Duodenal mucosa (tissue), 2 donors: ENCODE measurements around the gene ELAC2.

ENCODE experiments used
- H3K27ac ChIP-seq: one replicate; pipeline ENCODE4 v1.7.0; 2013; ENCODE audit warnings: low read depth, low read length
- H3K27me3 ChIP-seq, 2 donors: one replicate each; pipeline ENCODE4 v1.7.0; 2013; ENCODE audit warnings: low read length in 2 of 2, control low read depth in 1 of 2; ENCODE audit not compliant: insufficient read depth in 2 of 2, control insufficient read depth in 1 of 2
- H3K36me3 ChIP-seq, 2 donors: one replicate each; pipeline ENCODE4 v1.7.0; 2013; ENCODE audit warnings: low read length in 2 of 2, control low read depth in 1 of 2; ENCODE audit not compliant: insufficient read depth in 2 of 2, control insufficient read depth in 1 of 2
- H3K4me1 ChIP-seq, 2 donors: one replicate each; pipeline ENCODE4 v1.7.0; 2013; ENCODE audit warnings: low read length in 2 of 2, control low read depth in 1 of 2; ENCODE audit not compliant: insufficient read depth in 2 of 2, control insufficient read depth in 1 of 2
- H3K4me3 ChIP-seq, 2 donors: one replicate each; pipeline ENCODE4 v1.7.0; 2013; ENCODE audit warnings: low read length in 2 of 2, low read depth in 1 of 2
- H3K9ac ChIP-seq, 2 donors: one replicate each; pipeline ENCODE4 v1.7.0; 2013; ENCODE audit warnings: low read length in 2 of 2, low read depth in 1 of 2
- H3K9me3 ChIP-seq, 2 donors: one replicate each; pipeline ENCODE4 v1.7.0; 2013; ENCODE audit warnings: low read length in 2 of 2, control low read depth in 1 of 2; ENCODE audit not compliant: control insufficient read depth in 1 of 2

ELAC2 gene

DNA sequence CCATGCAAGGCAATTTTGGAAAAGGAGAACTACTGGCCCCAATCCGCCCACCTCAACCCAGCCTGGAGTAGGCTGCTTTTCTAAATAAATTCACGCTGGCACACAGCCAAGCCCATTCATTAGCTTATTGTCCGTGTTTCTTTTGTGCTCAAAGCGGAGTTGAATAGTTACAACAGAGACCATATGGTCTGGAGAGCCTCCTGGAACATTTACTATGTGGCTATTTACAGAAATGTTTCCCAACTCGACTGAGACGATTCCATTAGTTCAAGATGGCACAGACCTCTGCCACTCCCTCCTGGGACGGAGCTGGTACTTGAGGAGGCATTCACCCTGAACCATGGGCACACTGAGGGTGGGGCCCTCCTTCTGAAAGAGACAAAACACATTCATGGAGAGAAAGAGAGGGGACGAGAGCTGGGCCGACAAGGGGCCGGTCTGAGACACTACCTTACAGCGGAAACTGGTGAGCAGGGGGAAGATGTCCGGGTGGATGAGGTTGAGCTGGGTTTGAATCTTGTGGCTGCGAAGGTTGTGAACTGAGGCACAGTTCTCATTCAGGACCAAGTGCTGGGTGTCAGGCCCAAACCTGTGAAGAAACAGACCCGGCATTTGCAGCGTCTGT, 15.7 kb downstream of the ELAC2 start:
- H3K4me3 ChIP-seq, result no peak overlapping the region
- H3K36me3 ChIP-seq, result peaks cover 55 to 88% of the 10 kb centered on the region in 2 donors
- H3K9ac ChIP-seq, result no peak overlapping the region
- no peak overlapping the region for H3K27ac ChIP-seq
- no peaks in the 10 kb centered on the region for H3K4me1 ChIP-seq
- H3K9me3 ChIP-seq, result no peaks in the 10 kb centered on the region
- no peaks in the 10 kb centered on the region for H3K27me3 ChIP-seq

DNA sequence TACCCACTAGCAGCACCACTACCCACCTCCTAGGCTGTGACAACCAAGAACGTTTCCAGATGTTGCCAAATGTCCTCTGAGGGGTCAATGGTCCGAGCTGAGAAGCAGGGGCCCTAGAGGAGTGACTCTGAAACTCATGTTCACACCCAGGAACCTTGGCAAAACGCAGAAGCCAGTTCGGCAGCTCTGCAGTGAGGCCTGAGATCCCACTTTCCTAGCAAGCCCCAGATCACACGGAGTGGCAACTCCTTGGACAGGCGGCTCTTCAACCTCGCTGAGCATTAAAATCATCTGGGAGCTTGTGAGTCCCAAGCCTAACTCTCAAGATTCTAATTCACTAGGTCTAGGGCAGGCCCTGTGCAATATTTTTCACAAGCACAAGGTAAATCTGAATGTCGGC, 17.3 kb downstream of the ELAC2 start:
- Histone ChIP-seq H3K9me3 (no peaks in the 10 kb centered on the region), H3K36me3 (peaks cover 64 to 89% of the 10 kb centered on the region in 2 donors), H3K9ac (no peak overlapping the region), H3K27me3 (no peaks in the 10 kb centered on the region), H3K27ac (no peak overlapping the region), H3K4me1 (no peaks in the 10 kb centered on the region), H3K4me3 (no peak overlapping the region)

DNA sequence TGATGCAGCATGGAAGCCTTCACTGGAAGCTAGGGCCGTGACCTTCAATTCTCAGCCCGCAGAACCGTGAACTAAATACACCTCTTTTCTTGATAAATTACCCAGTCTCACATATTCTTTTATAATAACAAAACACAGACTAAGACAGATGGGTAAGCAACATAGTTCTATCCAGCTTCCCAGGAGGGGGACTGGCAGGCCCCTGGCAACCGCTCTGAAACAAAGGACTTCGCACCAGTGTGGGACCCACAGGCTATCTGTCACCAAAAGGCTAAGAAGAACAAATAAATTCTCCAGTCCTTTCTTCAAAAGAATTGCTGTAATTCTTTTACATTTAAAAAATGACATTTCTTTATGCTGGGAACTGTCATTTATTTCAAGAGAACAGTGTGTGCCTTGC, 19.0 kb downstream of the ELAC2 start:
- Histone ChIP-seq H3K9ac (no peak overlapping the region), H3K4me1 (no peaks in the 10 kb centered on the region), H3K27me3 (no peaks in the 10 kb centered on the region), H3K4me3 (no peak overlapping the region), H3K36me3 (peaks cover 66 to 92% of the 10 kb centered on the region in 2 donors), H3K9me3 (no peaks in the 10 kb centered on the region), H3K27ac (no peak overlapping the region)

DNA sequence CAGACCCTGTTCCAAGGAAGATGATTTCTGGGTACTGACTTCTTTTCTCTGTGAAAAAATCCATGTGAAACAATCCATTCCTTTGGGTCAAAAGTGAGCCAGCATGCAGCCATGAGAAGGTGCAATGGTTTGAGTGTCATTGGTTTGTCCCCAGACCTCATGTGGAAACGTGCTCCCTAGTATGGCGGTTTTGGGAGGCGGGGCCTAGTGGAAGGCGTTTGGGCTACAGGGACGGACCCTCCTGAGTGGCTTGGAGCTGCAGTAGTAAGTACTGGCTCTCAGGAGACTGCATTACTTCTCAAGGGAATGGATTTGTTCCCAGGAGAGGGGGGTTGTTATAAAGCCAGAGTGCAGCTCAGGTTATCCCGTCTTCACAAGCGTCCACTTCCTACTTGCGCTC, 19.4 kb downstream of the ELAC2 start:
- Histone ChIP-seq H3K4me3 (no peak overlapping the region), H3K27me3 (no peaks in the 10 kb centered on the region), H3K9ac (no peak overlapping the region), H3K4me1 (no peaks in the 10 kb centered on the region), H3K36me3 (peaks cover 70 to 92% of the 10 kb centered on the region in 2 donors), H3K27ac (no peak overlapping the region), H3K9me3 (no peaks in the 10 kb centered on the region)

DNA sequence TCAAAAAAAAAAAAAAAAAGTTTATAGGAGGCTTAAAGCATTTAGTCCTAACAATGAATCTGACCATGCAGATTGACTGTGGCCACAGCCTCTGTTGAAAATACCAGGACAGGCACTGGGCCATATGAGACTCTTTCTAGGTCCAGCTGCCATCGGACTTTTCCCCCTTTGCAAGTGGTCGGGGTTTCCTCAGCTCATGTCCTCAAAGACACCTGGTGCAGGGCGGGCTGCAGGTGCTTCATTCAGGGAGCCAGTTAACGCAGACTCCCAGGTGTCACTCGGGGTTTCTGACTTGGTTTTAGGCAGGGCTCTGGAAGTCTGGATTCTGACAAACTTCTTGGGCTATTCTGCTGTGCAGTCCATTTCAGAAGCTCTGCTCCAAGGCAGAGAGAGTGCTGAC, 20.9 kb downstream of the ELAC2 start:
- Histone ChIP-seq H3K4me3 (no peak overlapping the region), H3K4me1 (no peaks in the 10 kb centered on the region), H3K36me3 (peaks cover 72 to 92% of the 10 kb centered on the region in 2 donors), H3K9me3 (no peaks in the 10 kb centered on the region), H3K27ac (no peak overlapping the region), H3K27me3 (no peaks in the 10 kb centered on the region), H3K9ac (no peak overlapping the region)

DNA sequence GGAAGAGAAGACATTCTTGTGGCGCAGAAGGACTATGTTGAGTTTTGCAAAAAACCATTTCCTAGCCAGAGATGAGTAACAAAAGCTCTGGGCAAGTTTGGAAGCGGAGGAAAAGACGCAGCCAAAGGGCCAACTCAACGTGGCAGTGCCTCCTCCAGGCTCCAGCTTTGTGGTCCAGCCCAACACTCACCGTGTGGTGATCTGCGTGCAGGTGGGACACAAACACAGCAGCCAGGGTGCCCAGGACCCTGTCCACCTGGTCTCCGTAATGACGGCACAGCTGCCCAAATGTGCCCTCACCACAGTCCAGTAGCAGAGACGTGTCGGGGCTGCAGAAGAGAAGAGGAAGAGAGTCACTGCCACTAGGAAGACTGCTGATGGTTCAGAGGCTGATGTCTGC, 21.5 kb downstream of the ELAC2 start:
- H3K4me1 ChIP-seq, result no peaks in the 10 kb centered on the region
- H3K9me3 ChIP-seq, result no peaks in the 10 kb centered on the region
- no peak overlapping the region for H3K27ac ChIP-seq
- H3K27me3 ChIP-seq, result no peaks in the 10 kb centered on the region
- H3K4me3 ChIP-seq, result no peak overlapping the region
- peaks cover 75 to 91% of the 10 kb centered on the region in 2 donors for H3K36me3 ChIP-seq
- no peak overlapping the region for H3K9ac ChIP-seq

DNA sequence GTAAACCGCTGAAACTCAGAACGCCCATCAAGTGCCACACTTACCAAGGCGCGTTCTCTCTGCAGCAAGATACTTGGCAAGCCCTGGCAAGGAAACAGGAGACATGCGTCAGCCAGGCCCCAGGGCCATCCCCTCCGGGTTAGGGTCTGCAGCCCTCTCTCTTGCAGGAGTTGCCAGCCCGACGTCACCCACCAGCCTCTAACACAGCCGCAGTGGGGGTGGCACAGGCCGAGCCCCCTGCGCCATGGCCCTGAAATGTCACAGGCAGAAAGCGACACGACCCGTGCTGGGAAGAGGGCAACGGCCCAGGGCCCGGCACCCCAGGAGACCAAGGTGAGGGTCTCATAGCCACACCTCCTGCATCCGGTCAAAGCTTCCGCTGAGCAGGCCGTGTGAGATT, 21.9 kb downstream of the ELAC2 start:
- no peak overlapping the region for H3K4me3 ChIP-seq
- H3K9me3 ChIP-seq, result no peaks in the 10 kb centered on the region
- peaks cover 76 to 91% of the 10 kb centered on the region in 2 donors for H3K36me3 ChIP-seq
- H3K27me3 ChIP-seq, result no peaks in the 10 kb centered on the region
- H3K27ac ChIP-seq, result no peak overlapping the region
- no peaks in the 10 kb centered on the region for H3K4me1 ChIP-seq
- no peak overlapping the region for H3K9ac ChIP-seq

DNA sequence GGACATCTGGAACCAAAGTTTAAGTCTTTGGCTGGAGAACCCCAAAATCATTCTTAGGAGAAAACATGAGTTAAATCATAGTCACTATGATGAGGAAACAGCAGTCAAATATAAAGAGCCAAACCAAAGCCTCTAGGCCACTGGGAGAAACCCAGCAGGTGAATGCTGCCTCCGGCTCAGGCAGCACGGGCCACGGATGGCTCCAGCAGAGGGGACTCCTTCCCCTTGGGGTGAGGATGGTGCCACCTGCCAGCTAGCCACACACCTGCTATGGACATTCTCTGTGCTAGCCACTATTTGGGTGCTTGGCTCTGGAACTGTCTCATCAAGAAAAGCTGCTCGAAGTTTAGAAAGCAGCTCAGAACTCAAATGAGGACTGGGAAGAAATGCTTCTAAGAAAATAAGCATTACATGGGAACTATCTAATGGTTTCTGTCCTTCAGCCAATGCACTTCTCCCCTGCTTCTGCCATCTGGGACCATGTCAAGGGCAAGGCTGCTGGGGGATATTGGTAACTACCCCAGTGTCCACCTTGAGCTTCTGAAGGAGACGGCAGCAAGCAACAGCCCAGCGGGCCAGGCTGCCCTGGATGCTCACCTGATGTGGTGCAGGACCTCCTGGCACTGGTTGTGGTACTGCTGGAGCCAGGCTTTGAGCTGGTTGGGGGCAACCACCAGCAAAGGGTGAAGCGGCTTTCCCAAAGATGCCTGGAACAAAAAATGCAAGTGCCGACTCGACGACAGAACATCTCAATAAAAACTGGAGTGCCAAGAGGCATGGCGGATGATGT, 22.5 kb downstream of the ELAC2 start:
- Histone ChIP-seq H3K27me3 (no peaks in the 10 kb centered on the region), H3K27ac (no peak overlapping the region), H3K9ac (no peak overlapping the region), H3K36me3 (peaks cover 76 to 90% of the 10 kb centered on the region in 2 donors), H3K9me3 (no peaks in the 10 kb centered on the region), H3K4me1 (no peaks in the 10 kb centered on the region), H3K4me3 (no peak overlapping the region)

DNA sequence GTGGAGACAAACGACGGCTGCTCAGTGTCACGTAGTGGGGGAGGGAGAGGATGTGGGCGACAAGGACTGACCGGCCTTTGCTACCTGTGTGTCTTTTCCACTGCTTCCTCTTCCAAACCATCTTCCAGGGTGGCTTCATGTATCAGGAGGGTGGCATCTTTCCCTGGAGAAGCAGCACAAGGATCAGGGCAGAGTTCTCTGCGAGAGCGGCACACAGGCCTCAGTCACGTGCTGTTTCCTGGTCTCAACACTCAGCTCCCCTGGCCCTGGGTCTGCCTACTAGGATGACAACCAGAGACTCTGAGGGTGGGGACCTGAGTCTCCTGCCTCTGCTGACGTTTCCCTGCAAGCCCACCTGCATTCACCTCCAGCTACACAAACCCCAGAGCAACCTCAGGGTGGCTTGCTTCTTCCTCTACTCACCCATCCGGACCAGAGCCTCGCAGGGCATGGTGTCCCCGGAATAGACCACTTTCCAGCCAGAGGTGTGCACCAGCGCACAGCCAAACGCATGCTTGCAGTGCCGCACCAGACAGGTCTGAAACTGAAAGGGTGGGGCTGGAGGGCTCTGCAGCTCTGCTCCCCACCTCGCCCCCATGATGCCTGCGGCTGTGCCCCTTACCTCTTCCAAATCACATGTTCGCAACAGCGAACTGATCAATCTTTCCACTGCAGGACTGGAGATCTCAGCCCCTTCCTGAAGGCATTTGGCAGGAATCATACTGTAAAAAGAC, 23.3 kb downstream of the ELAC2 start:
- Histone ChIP-seq H3K9me3 (no peaks in the 10 kb centered on the region), H3K27me3 (no peaks in the 10 kb centered on the region), H3K4me1 (no peaks in the 10 kb centered on the region), H3K4me3 (no peak overlapping the region), H3K27ac (no peak overlapping the region), H3K9ac (no peak overlapping the region), H3K36me3 (peaks cover 71 to 88% of the 10 kb centered on the region in 2 donors)

DNA sequence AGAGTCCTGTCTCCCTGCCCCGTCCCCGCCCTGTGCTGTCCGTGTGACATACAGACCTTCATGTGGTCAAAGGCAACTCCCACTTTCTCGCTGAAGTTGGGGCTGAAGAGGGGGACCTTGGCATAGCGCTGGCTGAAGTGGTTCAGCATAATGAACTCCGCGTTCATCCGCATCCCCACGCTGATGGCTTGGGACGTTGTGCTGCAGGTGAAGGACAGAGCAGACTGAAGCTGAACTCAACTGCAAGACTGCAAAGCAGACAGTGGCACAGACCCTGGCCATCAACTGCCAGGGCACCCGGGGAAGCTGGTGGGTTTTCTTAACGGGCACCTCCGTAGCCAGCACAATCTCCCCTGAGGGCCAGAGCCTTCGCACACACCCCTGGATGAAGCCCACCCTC, 24.2 kb downstream of the ELAC2 start:
- H3K9me3 ChIP-seq, result no peaks in the 10 kb centered on the region
- no peaks in the 10 kb centered on the region for H3K4me1 ChIP-seq
- no peak overlapping the region for H3K4me3 ChIP-seq
- H3K9ac ChIP-seq, result no peak overlapping the region
- peaks cover 66 to 79% of the 10 kb centered on the region in 2 donors for H3K36me3 ChIP-seq
- H3K27ac ChIP-seq, result no peak overlapping the region
- H3K27me3 ChIP-seq, result no peaks in the 10 kb centered on the region
